Body of pancreas (tissue), 4 donors: ENCODE data around the gene PLD6. TPM values are rescaled to one million over a fixed set of nuclear protein-coding genes. Genes with fewer than 3 reads are reported as not detected.

ENCODE experiments used
- ATAC-seq: fragments of 150-250 bp; one replicate; pipeline ENCODE4 v1.9.1; 2016
- DNase-seq, 4 donors: peaks; one replicate each; pipeline ENCODE4 v3.0.0-alpha.2; 2019
- H3K27ac ChIP-seq, 4 donors: fragments of 200-600 bp; sonication (generic); 1 replicate in 3 of 4; 2 replicates in 1 of 4; pipeline versions ENCODE4 v1.5.1 to v1.6.1; 2016 to 2019; ENCODE audit warnings: mild to moderate bottlenecking in 1 of 4, mixed read lengths in 1 of 4, moderate library complexity in 1 of 4
- H3K27me3 ChIP-seq, 2 donors: fragments of 200-600 bp; sonication (generic); one replicate each; pipeline ENCODE4 v1.6.0; 2016; ENCODE audit warnings: mild to moderate bottlenecking in 1 of 2
- H3K36me3 ChIP-seq, 2 donors: fragments of 200-600 bp; sonication (generic); replicated peaks in 1 of 2; 2 replicates each; pipeline ENCODE4 v1.5.1; 2016; ENCODE audit warnings: low read depth in 2 of 2; ENCODE audit not compliant: insufficient read depth in 1 of 2
- H3K4me1 ChIP-seq: fragments of 200-600 bp; sonication (generic); one replicate; pipeline ENCODE4 v1.6.0; 2016
- H3K4me3 ChIP-seq, 2 donors: fragments of 200-600 bp; sonication (generic); 1 replicate in 1 of 2; 2 replicates in 1 of 2; pipeline ENCODE4 v1.5.1; 2016 to 2019
- H3K9me3 ChIP-seq, 3 donors: fragments of 200-600 bp; sonication (generic); 1 replicate in 2 of 3; 2 replicates in 1 of 3; pipeline ENCODE4 v1.5.1; 2016
- POLR2A ChIP-seq, 3 donors: fragments of 450-650 bp; IDR thresholded peaks; one replicate each; pipeline ENCODE4 v1.6.1; 2016; ENCODE audit warnings: antibody characterized with exemption in 3 of 3, mild to moderate bottlenecking in 2 of 3
- WGBS, 2 donors: methylation state at CpG; one replicate each; pipeline ENCODE4 v1.1.5; 2017; 5-methylcytosine and 5-hydroxymethylcytosine counted together
- intact Hi-C: fragments of 100-400 bp; cut with DNase I; formaldehyde crosslinking; loops from one replicate; pipeline ENCODE4 v1.15.1; 2023
- total RNA-seq, 2 donors: library from RNA; depleted of rRNA; stranded (reverse); fragments of >200 nt; gene quantifications; one replicate each; pipeline ENCODE4 v1.1.0, GENCODE V29; 2016
- TF ChIP-seq, protein P1 (sequence below), 7 experiments: fragments of 450-650 bp in 4 of 7; fragments of 200-600 bp in 3 of 7; sonication (generic) in 3 of 7; IDR thresholded peaks; one replicate each; pipeline ENCODE4 v1.5.1; 2016 to 2019; ENCODE audit warnings: antibody characterized with exemption in 7 of 7

The PLD6 gene
- total RNA-seq, 2 donors from 2014 or later = 3.6 to 6.6 TPM

DNA sequence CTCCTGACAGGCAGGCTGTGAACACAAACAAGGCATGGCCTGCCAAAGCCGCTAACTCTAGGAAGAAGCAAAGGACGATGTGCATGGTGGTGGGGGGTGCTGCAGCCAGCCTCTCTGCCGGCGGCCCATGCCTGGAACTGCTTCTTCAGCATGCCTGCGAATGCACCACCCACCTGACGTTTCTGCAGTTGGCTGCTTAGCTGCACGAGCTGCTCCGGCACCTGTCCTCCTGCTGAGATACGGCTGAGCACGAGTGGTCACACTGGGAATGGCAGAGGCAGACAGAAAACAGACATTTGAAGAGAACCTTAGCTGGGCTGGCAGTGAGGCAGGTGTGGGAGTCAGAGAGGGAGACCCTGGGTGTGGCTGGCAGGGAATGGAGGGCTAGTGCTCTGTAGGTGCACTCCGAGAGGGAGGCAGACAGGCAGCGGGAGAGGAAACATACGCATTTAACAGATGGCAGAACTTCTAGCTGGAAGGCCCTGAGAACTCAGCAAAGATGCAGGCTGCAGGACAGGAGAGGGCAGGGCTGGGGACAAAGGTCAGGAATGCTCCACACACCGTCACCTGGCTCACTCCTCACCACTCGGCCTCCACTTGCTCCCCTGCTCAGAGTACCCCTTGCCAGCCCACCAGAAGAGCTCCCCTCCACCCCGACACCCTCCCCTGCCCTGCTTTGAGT, 25.6 kb upstream of the PLD6 start:
- TF ChIP-seq, protein P1, sequence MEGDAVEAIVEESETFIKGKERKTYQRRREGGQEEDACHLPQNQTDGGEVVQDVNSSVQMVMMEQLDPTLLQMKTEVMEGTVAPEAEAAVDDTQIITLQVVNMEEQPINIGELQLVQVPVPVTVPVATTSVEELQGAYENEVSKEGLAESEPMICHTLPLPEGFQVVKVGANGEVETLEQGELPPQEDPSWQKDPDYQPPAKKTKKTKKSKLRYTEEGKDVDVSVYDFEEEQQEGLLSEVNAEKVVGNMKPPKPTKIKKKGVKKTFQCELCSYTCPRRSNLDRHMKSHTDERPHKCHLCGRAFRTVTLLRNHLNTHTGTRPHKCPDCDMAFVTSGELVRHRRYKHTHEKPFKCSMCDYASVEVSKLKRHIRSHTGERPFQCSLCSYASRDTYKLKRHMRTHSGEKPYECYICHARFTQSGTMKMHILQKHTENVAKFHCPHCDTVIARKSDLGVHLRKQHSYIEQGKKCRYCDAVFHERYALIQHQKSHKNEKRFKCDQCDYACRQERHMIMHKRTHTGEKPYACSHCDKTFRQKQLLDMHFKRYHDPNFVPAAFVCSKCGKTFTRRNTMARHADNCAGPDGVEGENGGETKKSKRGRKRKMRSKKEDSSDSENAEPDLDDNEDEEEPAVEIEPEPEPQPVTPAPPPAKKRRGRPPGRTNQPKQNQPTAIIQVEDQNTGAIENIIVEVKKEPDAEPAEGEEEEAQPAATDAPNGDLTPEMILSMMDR (IDR thresholded peaks at IDR 0.05) = no peak
- no peak for TF ChIP-seq POLR2A (IDR thresholded peaks at IDR 0.05)
- Histone ChIP-seq H3K27me3 (no peaks in the 10 kb centered on the region), H3K27ac (no peak overlapping the region), H3K4me1 (peaks cover 26% of the 10 kb centered on the region), H3K4me3 (no peak overlapping the region), H3K9me3 (no peaks in the 10 kb centered on the region), H3K36me3 (peaks cover 0 to 11% of the 10 kb centered on the region in 2 donors)
- 77 to 79% methylated on average over 15 to 16 of the region's 16 CpGs for WGBS, 2 donors
- intact Hi-C loops = no loop called here
- DNase-seq = no peak
- no peak for ATAC-seq

DNA sequence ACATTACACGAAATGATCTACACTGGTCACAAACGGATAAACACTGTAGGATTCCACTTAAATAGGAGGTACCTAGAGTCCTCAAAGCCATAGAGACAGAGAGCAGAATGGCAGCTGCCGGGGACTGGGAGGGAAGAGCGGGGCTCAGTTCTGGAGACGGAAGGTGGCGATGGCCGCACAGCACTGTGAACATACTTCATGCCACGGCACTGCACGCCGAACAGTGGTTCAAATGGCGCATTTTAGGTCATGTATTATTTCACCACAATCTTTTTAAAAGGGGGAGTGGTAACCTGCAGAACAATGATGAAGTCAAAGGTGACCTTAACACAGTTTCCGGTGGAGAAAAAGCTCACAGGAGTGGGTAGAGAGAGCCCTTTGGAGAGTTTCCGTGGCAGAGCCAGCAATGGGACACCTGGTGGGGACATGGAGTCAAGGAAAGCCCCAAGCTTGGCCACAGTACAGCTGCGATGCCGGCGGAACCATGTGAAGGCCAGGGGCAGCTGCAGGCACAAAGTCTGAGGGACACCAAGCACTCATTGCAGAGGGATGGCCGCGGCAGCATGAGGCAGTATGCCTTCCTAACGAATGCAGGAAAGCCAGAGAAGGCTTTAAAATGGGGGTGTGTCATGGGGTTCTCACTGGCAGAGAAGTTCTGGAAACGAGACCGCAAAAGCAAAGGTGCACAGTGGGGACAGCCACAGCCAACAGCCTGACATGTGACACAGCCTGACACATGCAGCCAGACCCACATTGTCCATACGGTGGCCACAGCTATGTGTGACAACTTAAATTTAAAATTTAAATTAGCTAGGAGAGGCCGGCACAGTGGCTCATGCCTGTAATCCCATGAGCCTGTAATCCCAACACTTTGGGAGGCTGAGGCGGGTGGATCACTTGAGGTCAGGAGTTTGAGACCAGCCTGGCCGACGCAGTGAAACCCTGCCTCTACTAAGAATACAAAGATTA, 23.6 kb upstream of the PLD6 start:
- H3K36me3 ChIP-seq = peaks cover 3 to 29% of the 10 kb centered on the region in 2 donors
- H3K27me3 ChIP-seq = no peaks in the 10 kb centered on the region
- H3K4me3 ChIP-seq = no peak overlapping the region
- no peak for DNase-seq
- peaks cover 13% of the 10 kb centered on the region for H3K4me1 ChIP-seq
- H3K27ac ChIP-seq = no peak overlapping the region
- intact Hi-C loops = no loop called here
- H3K9me3 ChIP-seq = no peaks in the 10 kb centered on the region
- no peak for TF ChIP-seq POLR2A (IDR thresholded peaks at IDR 0.05)
- TF ChIP-seq, protein P1 (IDR thresholded peaks at IDR 0.05) = no peak
- no peak for ATAC-seq
- whole genome bisulfite sequencing, 2 donors = 86 to 89% methylated on average over 26 of the region's 26 CpGs

DNA sequence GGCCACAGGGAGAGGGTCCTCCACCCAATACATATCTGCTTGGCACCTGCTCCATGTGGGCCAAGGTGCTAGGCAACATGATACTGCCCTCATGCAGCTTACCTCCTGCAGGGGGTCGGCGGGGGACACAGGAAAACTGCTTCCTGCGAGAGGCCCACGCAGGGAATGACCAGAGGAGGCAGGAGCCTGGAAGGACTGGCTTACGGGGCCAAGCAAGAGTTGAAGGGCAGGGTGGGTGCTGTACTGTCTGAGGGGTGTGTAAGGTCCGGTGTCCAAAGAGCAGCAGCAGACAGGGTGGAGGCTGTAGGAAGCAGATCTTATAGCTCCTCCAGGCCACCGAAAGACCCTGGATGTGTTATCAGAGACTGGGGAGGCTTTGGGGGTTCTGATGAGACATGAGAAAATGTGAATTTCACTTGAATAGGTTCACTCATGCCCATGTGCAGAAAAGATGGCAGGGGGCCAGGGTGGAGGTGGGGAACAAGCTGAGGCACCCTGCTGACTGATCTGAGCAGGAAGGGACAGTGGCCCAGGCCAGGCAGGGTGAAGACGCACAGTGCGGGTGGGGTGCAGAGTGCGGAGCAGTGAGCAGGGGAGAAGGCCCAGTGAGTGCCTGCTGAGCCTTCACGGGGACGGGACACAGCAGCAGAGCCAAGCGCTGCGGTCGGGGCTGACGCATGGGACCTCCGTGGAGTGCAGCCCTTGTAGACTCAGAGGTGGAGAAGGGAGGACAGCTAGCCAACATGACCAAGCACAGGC, 22.6 kb upstream of the PLD6 start:
- Histone ChIP-seq H3K27ac (no peak overlapping the region), H3K27me3 (no peaks in the 10 kb centered on the region), H3K4me1 (peaks cover 7% of the 10 kb centered on the region), H3K9me3 (no peaks in the 10 kb centered on the region), H3K4me3 (no peak overlapping the region), H3K36me3 (peaks cover 7 to 38% of the 10 kb centered on the region in 2 donors)
- DNase-seq (no peak), ATAC-seq (no peak)
- intact Hi-C loops = no loop called here
- WGBS, 2 donors = 88 to 95% methylated on average over 17 of the region's 17 CpGs
- TF ChIP-seq, protein P1 (IDR thresholded peaks at IDR 0.05) = no peak
- TF ChIP-seq POLR2A (IDR thresholded peaks at IDR 0.05) = no peak

DNA sequence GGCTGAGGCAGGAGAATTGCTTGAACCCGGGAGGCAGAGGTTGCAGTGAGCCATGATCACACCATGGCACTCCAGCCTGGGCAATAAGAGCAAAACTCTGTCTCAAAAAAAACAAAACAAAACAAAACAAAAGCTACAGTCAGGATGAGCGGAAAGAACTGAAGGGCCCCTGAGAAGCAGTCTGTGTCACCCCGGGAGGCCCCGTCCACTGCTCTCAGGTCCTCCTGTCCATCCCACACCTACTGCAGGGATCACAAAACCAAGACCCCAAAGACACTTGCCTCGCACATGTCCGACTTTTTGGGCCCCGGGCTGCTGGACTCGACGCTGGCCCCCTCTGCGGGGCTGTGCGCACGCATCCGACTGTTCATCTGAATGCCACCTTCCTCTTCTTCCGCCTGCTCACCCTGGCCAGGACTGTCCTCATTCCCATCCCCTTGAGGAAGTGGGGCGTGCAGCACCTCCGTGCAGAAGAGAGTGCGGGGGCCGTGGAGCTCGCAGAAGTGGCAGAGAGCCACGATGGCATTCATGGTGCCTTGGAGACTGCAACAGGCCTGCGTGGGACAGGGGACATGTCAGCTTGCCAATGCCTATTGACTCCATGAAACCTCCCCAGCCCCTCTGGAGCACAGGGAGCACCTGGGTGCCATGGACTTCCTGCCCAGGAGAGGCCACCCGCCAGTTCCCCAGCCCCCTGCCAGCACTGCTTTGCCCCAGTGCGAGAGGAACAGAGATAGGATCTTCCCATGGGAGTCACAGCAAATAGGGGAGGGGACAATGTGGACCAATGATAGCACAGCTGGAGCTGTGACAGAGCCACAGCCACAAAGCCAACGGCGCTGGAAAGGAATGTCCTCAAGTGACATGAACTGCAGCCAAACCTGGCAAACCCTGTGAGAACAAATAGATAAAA, 21.7 kb upstream of the PLD6 start:
- intact Hi-C loops = no loop called here
- DNase-seq = peak in 2 of 4 donors; percentile 33 to 38
- TF ChIP-seq, protein P1 (IDR thresholded peaks at IDR 0.05) = no peak
- TF ChIP-seq POLR2A (IDR thresholded peaks at IDR 0.05) = no peak
- ATAC-seq = peak; percentile 58
- Histone ChIP-seq H3K27ac (no peak overlapping the region), H3K4me1 (peaks cover 7% of the 10 kb centered on the region), H3K27me3 (no peaks in the 10 kb centered on the region), H3K36me3 (peaks cover 11 to 43% of the 10 kb centered on the region in 2 donors), H3K9me3 (no peaks in the 10 kb centered on the region), H3K4me3 (no peak overlapping the region)
- 83 to 86% methylated on average over 19 to 25 of the region's 25 CpGs for WGBS, 2 donors
